Mammary epithelial cell (primary cell): ENCODE results near the gene MAP7.

Source experiments
- EZH2 ChIP-seq: IDR thresholded peaks from 2 replicates; pipeline ENCODE4 v1.6.1; 2012; ENCODE audit warnings: low read length, inconsistent platforms, borderline replicate concordance
- TF ChIP-seq, protein P1 (sequence below), 2 donors: IDR thresholded peaks in 1 of 2; conservative IDR thresholded peaks in 1 of 2; 2 replicates each; pipeline ENCODE4 v1.5.1; 2011 to 2012; ENCODE audit warnings: inconsistent platforms in 2 of 2, low read length in 2 of 2, mild to moderate bottlenecking in 2 of 2, control low read depth in 1 of 2, low read depth in 1 of 2; ENCODE audit not compliant: insufficient read depth in 1 of 2; ENCODE audit errors: extremely low read depth in 1 of 2

- TF ChIP-seq, protein P1, sequence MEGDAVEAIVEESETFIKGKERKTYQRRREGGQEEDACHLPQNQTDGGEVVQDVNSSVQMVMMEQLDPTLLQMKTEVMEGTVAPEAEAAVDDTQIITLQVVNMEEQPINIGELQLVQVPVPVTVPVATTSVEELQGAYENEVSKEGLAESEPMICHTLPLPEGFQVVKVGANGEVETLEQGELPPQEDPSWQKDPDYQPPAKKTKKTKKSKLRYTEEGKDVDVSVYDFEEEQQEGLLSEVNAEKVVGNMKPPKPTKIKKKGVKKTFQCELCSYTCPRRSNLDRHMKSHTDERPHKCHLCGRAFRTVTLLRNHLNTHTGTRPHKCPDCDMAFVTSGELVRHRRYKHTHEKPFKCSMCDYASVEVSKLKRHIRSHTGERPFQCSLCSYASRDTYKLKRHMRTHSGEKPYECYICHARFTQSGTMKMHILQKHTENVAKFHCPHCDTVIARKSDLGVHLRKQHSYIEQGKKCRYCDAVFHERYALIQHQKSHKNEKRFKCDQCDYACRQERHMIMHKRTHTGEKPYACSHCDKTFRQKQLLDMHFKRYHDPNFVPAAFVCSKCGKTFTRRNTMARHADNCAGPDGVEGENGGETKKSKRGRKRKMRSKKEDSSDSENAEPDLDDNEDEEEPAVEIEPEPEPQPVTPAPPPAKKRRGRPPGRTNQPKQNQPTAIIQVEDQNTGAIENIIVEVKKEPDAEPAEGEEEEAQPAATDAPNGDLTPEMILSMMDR (conservative IDR thresholded peaks at IDR 0.05 in 1 of 2, IDR thresholded peaks at IDR 0.05 in 1 of 2; ENCODE audit: extremely low read depth in 1 of 2, insufficient read depth in 1 of 2, low read depth in 1 of 2, low read length in 2 of 2): no peak
- TF ChIP-seq EZH2: no peak
Measured at GRCh38 chr6:136404627-136405419, 145.4 kb downstream of the MAP7 start.
